BE2C (cell line): ENCODE measurements around the gene PRM3.

ENCODE experiments used
- DNase-seq: peaks from one replicate; pipeline ENCODE4 v3.0.0-alpha.2; 2020
- H3K27me3 ChIP-seq: fragments of 250-450 bp; sonication (Bioruptor Pico); 2 replicates; pipeline ENCODE4 v1.5.1; 2020; ENCODE audit warnings: mild to moderate bottlenecking
- H3K36me3 ChIP-seq: fragments of 250-450 bp; sonication (Bioruptor Pico); 2 replicates; pipeline ENCODE4 v1.5.1; 2020; ENCODE audit warnings: mild to moderate bottlenecking
- H3K4me1 ChIP-seq: fragments of 250-450 bp; sonication (Bioruptor Pico); 2 replicates; pipeline ENCODE4 v1.5.1; 2020
- H3K4me3 ChIP-seq: 2 replicates; pipeline ENCODE4 v1.5.1; 2011; ENCODE audit warnings: low read depth, low read length
- H3K9me3 ChIP-seq: fragments of 250-450 bp; sonication (Bioruptor Pico); 2 replicates; pipeline ENCODE4 v1.5.1; 2020
- TF ChIP-seq, protein P1 (sequence below): IDR thresholded peaks from 2 replicates; pipeline ENCODE4 v1.5.1; 2012; ENCODE audit warnings: mild to moderate bottlenecking, low read depth, low read length

The PRM3 gene

DNA sequence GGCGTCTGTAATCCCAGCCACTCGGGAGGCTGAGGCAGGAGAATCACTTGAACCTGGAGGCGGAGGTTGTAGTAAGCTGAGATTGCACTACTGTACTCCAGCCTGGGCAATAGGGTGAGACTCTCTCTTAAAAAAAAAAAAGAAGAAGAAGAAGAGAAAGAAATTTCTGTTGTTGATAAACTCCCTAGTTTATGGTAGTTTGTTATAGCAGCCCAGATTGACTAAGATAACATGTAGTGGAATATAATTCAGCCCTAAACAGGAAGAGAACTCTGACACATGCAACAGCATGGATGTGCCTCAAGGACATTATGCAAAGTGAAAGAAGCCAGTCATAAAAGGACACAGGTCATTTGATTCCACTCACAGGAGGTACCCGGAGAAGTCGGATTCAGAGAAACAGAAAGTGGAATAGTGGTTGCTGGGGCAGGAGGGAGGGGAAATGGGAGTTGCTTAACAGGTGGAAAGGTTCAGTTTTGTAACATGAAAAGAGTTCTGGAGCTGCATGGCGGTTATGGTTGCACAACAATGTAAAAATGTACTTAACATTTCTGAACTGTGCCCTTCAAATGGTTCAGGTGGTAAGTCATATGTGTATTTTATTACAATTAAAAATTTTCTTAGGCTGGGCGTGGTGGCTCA, 33.7 kb upstream of the PRM3 start:
- Histone ChIP-seq H3K4me3 (no peak overlapping the region), H3K4me1 (peaks cover 7% of the 10 kb centered on the region), H3K36me3 (no peaks in the 10 kb centered on the region), H3K9me3 (no peaks in the 10 kb centered on the region; the same call in 1 of the 2 replicates), H3K27me3 (no peaks in the 10 kb centered on the region)
- TF ChIP-seq, protein P1, sequence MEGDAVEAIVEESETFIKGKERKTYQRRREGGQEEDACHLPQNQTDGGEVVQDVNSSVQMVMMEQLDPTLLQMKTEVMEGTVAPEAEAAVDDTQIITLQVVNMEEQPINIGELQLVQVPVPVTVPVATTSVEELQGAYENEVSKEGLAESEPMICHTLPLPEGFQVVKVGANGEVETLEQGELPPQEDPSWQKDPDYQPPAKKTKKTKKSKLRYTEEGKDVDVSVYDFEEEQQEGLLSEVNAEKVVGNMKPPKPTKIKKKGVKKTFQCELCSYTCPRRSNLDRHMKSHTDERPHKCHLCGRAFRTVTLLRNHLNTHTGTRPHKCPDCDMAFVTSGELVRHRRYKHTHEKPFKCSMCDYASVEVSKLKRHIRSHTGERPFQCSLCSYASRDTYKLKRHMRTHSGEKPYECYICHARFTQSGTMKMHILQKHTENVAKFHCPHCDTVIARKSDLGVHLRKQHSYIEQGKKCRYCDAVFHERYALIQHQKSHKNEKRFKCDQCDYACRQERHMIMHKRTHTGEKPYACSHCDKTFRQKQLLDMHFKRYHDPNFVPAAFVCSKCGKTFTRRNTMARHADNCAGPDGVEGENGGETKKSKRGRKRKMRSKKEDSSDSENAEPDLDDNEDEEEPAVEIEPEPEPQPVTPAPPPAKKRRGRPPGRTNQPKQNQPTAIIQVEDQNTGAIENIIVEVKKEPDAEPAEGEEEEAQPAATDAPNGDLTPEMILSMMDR = no peak
- DNase-seq = no peak

DNA sequence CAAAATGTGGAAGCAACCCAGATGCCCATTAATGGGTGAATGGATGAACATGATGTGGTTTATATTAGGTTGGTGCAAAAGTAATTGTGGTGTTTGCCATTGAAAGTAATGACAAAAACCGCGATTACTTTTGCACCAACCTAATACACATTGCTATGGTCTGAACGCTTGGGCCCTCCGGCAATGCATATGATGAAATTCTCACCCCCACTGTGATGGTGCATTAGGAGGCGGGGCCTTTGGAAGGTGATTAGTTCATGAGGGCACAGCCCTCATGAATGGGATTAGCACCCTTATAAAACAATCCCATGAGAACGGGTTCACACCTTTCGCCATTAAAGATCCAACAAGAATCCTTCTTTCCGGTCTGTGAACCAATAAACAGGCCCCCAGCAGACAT, 33.0 kb upstream of the PRM3 start:
- Histone ChIP-seq H3K36me3 (no peaks in the 10 kb centered on the region), H3K4me3 (no peak overlapping the region), H3K4me1 (peaks cover 7% of the 10 kb centered on the region), H3K27me3 (no peaks in the 10 kb centered on the region), H3K9me3 (no peaks in the 10 kb centered on the region; the same call in 1 of the 2 replicates)
- no peak for DNase-seq
- TF ChIP-seq, protein P1 = no peak

DNA sequence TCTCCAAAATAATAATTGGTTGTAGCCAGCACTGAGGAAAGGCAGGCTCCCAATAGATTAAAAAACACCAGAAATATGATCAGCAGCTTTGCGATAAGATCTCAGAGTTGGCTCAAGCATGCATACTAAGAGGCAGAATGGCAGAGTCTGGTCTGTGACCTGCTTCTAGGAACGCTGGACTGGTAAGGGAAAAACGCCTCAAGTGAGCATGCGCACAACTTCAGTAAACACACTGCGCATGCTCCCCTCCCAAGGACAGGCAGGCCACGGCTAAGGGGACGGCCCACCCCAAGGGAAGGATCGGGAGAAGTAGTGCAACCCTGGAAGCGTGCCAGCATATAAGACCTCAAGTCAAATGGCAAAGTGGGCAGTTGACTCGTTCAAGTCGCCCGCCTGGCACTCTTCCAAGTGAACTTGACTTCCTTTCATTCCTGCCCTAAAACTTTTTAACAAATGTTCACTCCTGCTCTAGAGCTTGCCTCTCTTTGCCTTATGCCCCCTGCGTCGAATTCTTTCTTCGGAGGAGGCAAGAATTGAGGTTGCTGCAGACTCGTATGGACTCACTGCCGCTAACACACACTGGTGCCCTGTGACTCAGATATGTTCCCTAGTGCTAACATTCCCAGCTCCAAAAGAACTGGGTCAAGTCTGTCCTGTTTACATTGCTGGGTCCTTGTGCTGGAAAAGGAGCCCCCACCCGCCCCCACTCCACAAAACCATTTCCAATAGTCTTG, 30.1 kb upstream of the PRM3 start:
- TF ChIP-seq, protein P1 = no peak
- H3K4me3 ChIP-seq = peak overlapping the region; percentile 8
- peak; percentile 75 for DNase-seq
- H3K27me3 ChIP-seq = no peaks in the 10 kb centered on the region
- H3K4me1 ChIP-seq = peaks cover 7% of the 10 kb centered on the region
- H3K36me3 ChIP-seq = no peaks in the 10 kb centered on the region
- no peaks in the 10 kb centered on the region for H3K9me3 ChIP-seq

DNA sequence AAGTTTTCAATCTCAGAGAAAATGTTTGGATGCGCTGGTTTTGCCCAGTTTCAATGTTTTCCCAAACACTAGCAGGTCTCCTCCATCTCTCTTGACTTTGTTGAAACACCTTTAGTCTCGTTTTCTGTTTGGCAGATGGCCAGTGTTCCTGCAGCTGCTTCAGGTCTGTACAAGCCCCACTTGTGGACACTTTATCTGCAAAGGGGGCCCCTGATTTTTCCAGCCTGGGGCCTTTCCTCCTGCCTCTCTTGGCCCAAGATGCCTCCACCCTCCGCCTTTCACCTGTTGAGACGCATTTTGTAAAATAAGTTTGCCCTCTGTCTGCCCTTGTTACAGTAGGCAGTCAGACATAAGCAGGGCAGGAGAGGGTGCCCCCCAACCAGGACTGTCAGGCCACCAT, 29.5 kb upstream of the PRM3 start:
- peaks cover 7% of the 10 kb centered on the region for H3K4me1 ChIP-seq
- DNase-seq = no peak
- H3K27me3 ChIP-seq = no peaks in the 10 kb centered on the region
- TF ChIP-seq, protein P1 = no peak
- no peaks in the 10 kb centered on the region for H3K36me3 ChIP-seq
- H3K4me3 ChIP-seq = no peak overlapping the region; the same call in 1 of the 2 replicates
- H3K9me3 ChIP-seq = no peaks in the 10 kb centered on the region

DNA sequence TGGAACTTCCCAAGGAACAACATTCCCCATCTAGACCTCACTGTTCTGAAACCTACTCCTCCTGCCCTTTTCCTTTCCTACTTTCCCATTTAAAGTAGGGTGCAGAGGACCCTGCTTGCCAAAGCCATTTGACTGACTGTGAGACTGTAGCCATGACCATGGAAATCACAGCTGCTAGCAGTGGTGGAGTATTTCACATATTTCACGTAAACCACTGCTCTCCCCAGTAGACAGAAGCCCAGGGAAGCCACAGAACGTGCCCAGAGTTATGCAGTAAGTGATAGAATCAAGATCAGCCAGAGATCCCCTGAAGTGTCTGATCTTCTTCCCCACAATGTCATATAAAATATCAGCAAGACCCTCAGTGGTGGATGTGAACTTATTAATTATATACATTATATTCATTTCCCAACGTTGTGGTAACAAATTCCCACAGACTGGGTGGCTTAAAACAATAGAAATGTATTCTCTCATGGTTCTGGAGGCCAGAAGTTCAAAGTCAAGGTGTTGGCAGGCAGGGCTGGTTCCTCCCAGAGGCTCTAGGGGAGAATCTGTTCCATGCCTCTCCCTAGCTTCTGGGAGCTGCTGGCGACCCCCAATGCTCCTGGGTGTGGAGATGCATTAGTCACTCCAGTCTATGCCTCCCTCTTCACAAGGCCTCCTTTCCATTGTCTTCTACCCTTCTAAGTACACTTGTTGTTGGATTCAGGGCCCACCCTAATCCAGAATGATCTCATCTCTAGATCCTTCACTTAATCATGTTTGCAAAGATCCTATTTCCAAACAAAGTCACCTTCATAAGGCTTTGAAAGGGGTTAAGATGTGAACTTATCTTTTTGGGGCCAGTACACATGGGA, 28.4 kb upstream of the PRM3 start:
- Histone ChIP-seq H3K4me3 (no peak overlapping the region), H3K27me3 (no peaks in the 10 kb centered on the region), H3K9me3 (no peaks in the 10 kb centered on the region), H3K4me1 (peaks cover 12% of the 10 kb centered on the region), H3K36me3 (no peaks in the 10 kb centered on the region)
- no peak for DNase-seq
- TF ChIP-seq, protein P1 = no peak
